Erythroblast (primary cell): ENCODE measurements around the gene TXLNG.

Experiments used
- GATA1 ChIP-seq: IDR thresholded peaks from 2 replicates; pipeline ENCODE4 v1.6.1; 2011; ENCODE audit warnings: low read depth, mild to moderate bottlenecking, control low read depth, low read length, moderate library complexity
- POLR2A ChIP-seq: IDR thresholded peaks from 2 replicates; pipeline ENCODE4 v1.6.1; 2011; ENCODE audit warnings: mild to moderate bottlenecking, low read length

DNA sequence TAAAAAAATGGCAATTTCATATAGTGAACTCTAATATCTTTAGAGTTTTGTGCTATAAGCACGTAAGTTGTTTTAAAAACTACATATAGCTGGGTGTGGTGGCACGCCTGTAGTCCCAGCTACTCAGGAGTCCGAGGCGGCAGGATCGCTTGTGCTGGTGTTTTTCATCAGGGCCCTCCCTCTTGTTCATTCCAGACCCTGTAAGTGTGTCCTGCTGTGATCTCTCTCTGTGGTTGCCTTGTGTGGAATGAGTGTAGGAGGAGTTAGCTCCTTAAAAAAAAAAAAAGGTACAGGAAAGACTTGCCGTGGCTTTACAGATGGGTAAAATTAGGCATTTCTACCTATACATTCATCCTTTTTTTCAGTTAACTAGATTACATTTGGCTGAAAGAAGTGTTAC lies 48.5 kb downstream of the TXLNG start:
- TF ChIP-seq POLR2A: no peak
- no peak for TF ChIP-seq GATA1
